IMR-90 (cell line): ENCODE measurements around the gene TMEM126A. TPM values are rescaled to one million over a fixed set of nuclear protein-coding genes. Genes with fewer than 3 reads are reported as not detected.
"Not testable (repeated sequence)": the region's sequence is repeated elsewhere in the genome, so short reads cannot be mapped to it uniquely, and the experiment has no call there.

Experiments
- ATAC-seq: fragments of 200-7000 bp; cut with Tn5 transposase; 2 replicates; pipeline ENCODE4 v1.9.1; 2020; ENCODE audit warnings: low read depth, mild to moderate bottlenecking, moderate library complexity
- BruUV-seq: library from RNA; stranded (reverse); fragments of 400-500 nt; replicated peaks from 2 replicates; lab custom pipeline; 2021; lab: Mats Ljungman, UMichigan
- CTCF ChIA-PET: fragments of 300-600 bp; formaldehyde crosslinking; extraction: SDS; loops from one replicate; lab custom pipeline; 2021; ENCODE audit warnings: antibody characterized with exemption; lab: Yijun Ruan, JAX
- POLR2A ChIA-PET: fragments of 300-600 bp; sonication (Branson Sonifier 250); formaldehyde crosslinking; loops from one replicate; lab custom pipeline; 2022; ENCODE audit warnings: antibody characterized with exemption; ENCODE audit not compliant: unreplicated experiment; lab: Charles Lee
- DNase-seq: peaks from one replicate; pipeline ENCODE4 v3.0.0; 2013
- H2AFZ ChIP-seq: replicated peaks from 2 replicates; pipeline ENCODE3; 2013; ENCODE audit warnings: low read length, mild to moderate bottlenecking; ENCODE audit not compliant: poor library complexity
- H2AK5ac ChIP-seq: 2 replicates; pipeline ENCODE4 v1.6.1; 2013; ENCODE audit warnings: low read depth, low read length, inconsistent platforms
- H2AK9ac ChIP-seq: replicated peaks from 2 replicates; pipeline ENCODE3; 2013; ENCODE audit warnings: mild to moderate bottlenecking, low read depth, low read length, moderate library complexity; ENCODE audit not compliant: poor library complexity
- H2BK120ac ChIP-seq: 2 replicates; pipeline ENCODE4 v1.6.1; 2013; ENCODE audit warnings: low read depth, low read length, inconsistent platforms
- H2BK15ac ChIP-seq: 3 replicates; pipeline ENCODE4 v1.6.1; 2013; ENCODE audit warnings: low read depth, low read length, inconsistent platforms
- H2BK20ac ChIP-seq: 2 replicates; pipeline ENCODE4 v1.6.1; 2013; ENCODE audit warnings: low read depth, mild to moderate bottlenecking, inconsistent platforms, low read length, moderate library complexity
- H2BK5ac ChIP-seq: 2 replicates; pipeline ENCODE4 v1.6.1; 2013; ENCODE audit warnings: mild to moderate bottlenecking, low read depth, low read length, inconsistent platforms; ENCODE audit not compliant: poor library complexity, severe bottlenecking
- H3K14ac ChIP-seq: replicated peaks from 2 replicates; pipeline ENCODE4 v1.6.1; 2013; ENCODE audit warnings: low read depth, low read length, inconsistent platforms
- H3K18ac ChIP-seq: 2 replicates; pipeline ENCODE4 v1.6.1; 2013; ENCODE audit warnings: low read depth, low read length, control low read depth
- H3K23ac ChIP-seq: 2 replicates; pipeline ENCODE4 v1.6.1; 2013; ENCODE audit warnings: low read depth, low read length, inconsistent platforms
- H3K27ac ChIP-seq: 2 replicates; pipeline ENCODE4 v1.5.1; 2013; ENCODE audit warnings: mild to moderate bottlenecking, control low read depth, low read length; ENCODE audit not compliant: insufficient read depth
- H3K27me3 ChIP-seq: 2 replicates; pipeline ENCODE4 v1.6.1; 2013; ENCODE audit warnings: low read length; ENCODE audit not compliant: control insufficient read depth, insufficient read depth
- H3K36me3 ChIP-seq: 2 replicates; pipeline ENCODE4 v1.6.1; 2013; ENCODE audit warnings: low read length, mixed read lengths; ENCODE audit not compliant: control insufficient read depth, insufficient read depth
- H3K4ac ChIP-seq: 2 replicates; pipeline ENCODE4 v1.6.1; 2013; ENCODE audit warnings: low read depth, low read length, inconsistent platforms
- H3K4me1 ChIP-seq: 2 replicates; pipeline ENCODE4 v1.6.1; 2013; ENCODE audit warnings: low read length, mixed read lengths; ENCODE audit not compliant: control insufficient read depth, insufficient read depth
- H3K4me2 ChIP-seq: 2 replicates; pipeline ENCODE4 v1.6.1; 2013; ENCODE audit warnings: low read depth, mild to moderate bottlenecking, control low read depth, low read length, moderate library complexity
- H3K4me3 ChIP-seq: 2 replicates; pipeline ENCODE4 v1.5.1; 2013; ENCODE audit warnings: low read depth, mild to moderate bottlenecking, control low read depth, low read length, moderate library complexity; ENCODE audit not compliant: insufficient read depth
- H3K56ac ChIP-seq: 2 replicates; pipeline ENCODE4 v1.6.1; 2013; ENCODE audit warnings: low read length, inconsistent platforms; ENCODE audit not compliant: insufficient read depth; ENCODE audit errors: extremely low read depth
- H3K79me1 ChIP-seq, 2 experiments: 2 replicates each; pipeline ENCODE4 v1.6.1; 2013; ENCODE audit warnings: low read length in 2 of 2, inconsistent platforms in 1 of 2, low read depth in 1 of 2
- H3K9ac ChIP-seq: 2 replicates; pipeline ENCODE4 v1.6.1; 2013; ENCODE audit warnings: low read depth, low read length, control low read depth
- H3K9me1 ChIP-seq: 2 replicates; pipeline ENCODE4 v1.6.1; 2013; ENCODE audit warnings: low read length, inconsistent platforms; ENCODE audit not compliant: insufficient read depth
- H3K9me3 ChIP-seq: 2 replicates; pipeline ENCODE4 v1.6.1; 2013; ENCODE audit warnings: low read length; ENCODE audit not compliant: control insufficient read depth, insufficient read depth
- H4K20me1 ChIP-seq: 2 replicates; pipeline ENCODE4 v1.6.1; 2013; ENCODE audit warnings: low read length, inconsistent platforms; ENCODE audit not compliant: insufficient read depth
- H4K5ac ChIP-seq: 2 replicates; pipeline ENCODE4 v1.6.1; 2013; ENCODE audit warnings: mild to moderate bottlenecking, low read depth, low read length, control low read depth
- H4K8ac ChIP-seq, 2 experiments: 2 replicates each; pipeline ENCODE4 v1.6.1; 2013; ENCODE audit warnings: low read depth in 2 of 2, low read length in 2 of 2, control low read depth in 1 of 2, inconsistent platforms in 1 of 2
- H4K91ac ChIP-seq: 2 replicates; pipeline ENCODE4 v1.6.1; 2013; ENCODE audit warnings: low read depth, low read length, inconsistent platforms; ENCODE audit not compliant: insufficient read depth
- WGBS, 2 experiments: methylation state at CpG; one replicate each; pipeline versions ENCODE4 v1.1.5 to v1.1.7; 2013; ENCODE audit warnings: missing lambda C conversion rate in 2 of 2; ENCODE audit not compliant: insufficient read length in 1 of 2; ENCODE audit errors: extremely low coverage in 2 of 2; 5-methylcytosine and 5-hydroxymethylcytosine counted together
- dilution Hi-C: fragments of 300-500 bp; cut with HindIII; formaldehyde crosslinking; loops from one replicate; pipeline ENCODE4 v1.14.3; 2018; ENCODE audit warnings: low sequenced_read_pairs; ENCODE audit not compliant: unreplicated experiment
- in situ Hi-C: fragments of 300-500 bp; cut with MboI; formaldehyde crosslinking; loops from 3 replicates; pipeline ENCODE4 v1.14.3; 2019; ENCODE audit warnings: low sequenced_read_pairs, inconsistent platforms, mixed read lengths
- intact Hi-C: fragments of 100-400 bp; cut with micrococcal nuclease; formaldehyde crosslinking; loops from 2 replicates; pipeline ENCODE4 v1.10.0; 2022
- polyA plus RNA-seq, 3 experiments: library from polyadenylated mRNA; depleted of rRNA; stranded (reverse); fragments of >200 nt; gene quantifications; 2 replicates each; pipeline ENCODE4 v1.2.3, GENCODE V29; 2012; ENCODE audit warnings: low replicate concordance in 1 of 3
- total RNA-seq: library from RNA; depleted of rRNA; stranded (reverse); fragments of >200 nt; gene quantifications from 2 replicates; pipeline ENCODE4 v1.2.3, GENCODE V29; 2012

Gene TMEM126A
- total and polyA plus RNA-seq, 2 of the 4 experiments (the other 2 are of a cell fraction), result 34.9 to 60.4 TPM

GRCh38 chr11:85609286-85609685, 38.5 kb upstream of the TMEM126A start:
- H2BK120ac ChIP-seq, H3K9ac ChIP-seq, H2BK5ac ChIP-seq, H3K14ac ChIP-seq, in situ Hi-C loops, H2AK9ac ChIP-seq, H3K23ac ChIP-seq, POLR2A ChIA-PET, H3K9me1 ChIP-seq, BruUV-seq, H3K18ac ChIP-seq, CTCF ChIA-PET, H3K36me3 ChIP-seq, H4K8ac ChIP-seq, intact Hi-C loops, H3K79me1 ChIP-seq, H3K4me3 ChIP-seq, H3K4me1 ChIP-seq, H3K27me3 ChIP-seq, H3K9me3 ChIP-seq, H4K5ac ChIP-seq, H4K91ac ChIP-seq, ATAC-seq, H3K4ac ChIP-seq, dilution Hi-C loops, H2BK15ac ChIP-seq, H2AK5ac ChIP-seq, H3K4me2 ChIP-seq, H3K56ac ChIP-seq, H2BK20ac ChIP-seq, H4K20me1 ChIP-seq, H2AFZ ChIP-seq, H3K27ac ChIP-seq: not testable (repeated sequence)
- WGBS, 2 experiments, result no CpG with 5 or more reads among the region's 2 CpGs
- peak; percentile 34 for DNase-seq

- ATAC-seq, H2BK20ac ChIP-seq, H4K20me1 ChIP-seq, intact Hi-C loops, H4K8ac ChIP-seq, H3K23ac ChIP-seq, BruUV-seq, H2AK9ac ChIP-seq, CTCF ChIA-PET, DNase-seq, H2AFZ ChIP-seq, H3K9me1 ChIP-seq, H3K4me3 ChIP-seq, H2BK120ac ChIP-seq, H4K91ac ChIP-seq, H3K18ac ChIP-seq, H3K9ac ChIP-seq, H3K27me3 ChIP-seq, POLR2A ChIA-PET, H3K9me3 ChIP-seq, H2BK15ac ChIP-seq, H4K5ac ChIP-seq, H3K4me2 ChIP-seq, H3K79me1 ChIP-seq, in situ Hi-C loops, H3K56ac ChIP-seq, H2AK5ac ChIP-seq, H3K4me1 ChIP-seq, H2BK5ac ChIP-seq, H3K27ac ChIP-seq, dilution Hi-C loops, H3K4ac ChIP-seq, H3K14ac ChIP-seq, H3K36me3 ChIP-seq: not testable (repeated sequence)
- no CpG with 5 or more reads among the region's 2 CpGs for WGBS, 2 experiments
Measured at GRCh38 chr11:85611643-85612042, 36.1 kb upstream of the TMEM126A start.
